Measurements from ENCODE around the gene PALD1. TPM values are rescaled to one million over a fixed set of nuclear protein-coding genes. Genes with fewer than 3 reads are reported as not detected.

Gene PALD1
- total RNA-seq, 4 donors from 2014 or later, result 10.4 to 19.1 (median 12.8) TPM

GRCh38 chr10:70479165-70479581 lies 606 bp downstream of the PALD1 start:
- TF ChIP-seq POLR2AphosphoS5 (IDR thresholded peaks at IDR 0.05) (no peak), CTCF (IDR thresholded peaks at IDR 0.05) (no peak), POLR2A (IDR thresholded peaks at IDR 0.05; ENCODE audit: low read depth) (no peak)
- Histone ChIP-seq H3K27ac (replicated peaks in 1 of 4) (peak overlapping the region; percentile 76 to 86 (median 82)), H3K4me1 (peaks cover 61 to 66% (median 65%) of the 10 kb centered on the region in 4 donors), H3K27me3 (no peaks in the 10 kb centered on the region), H3K36me3 (no peaks in the 10 kb centered on the region), H3K9me3 (no peaks in the 10 kb centered on the region), H3K4me3 (peak overlapping the region; percentile 69 to 90 (median 76))
- intact Hi-C loops (cut with DNase I), result loop anchor here (5.0 kb wide), 1 partner anchor 33 kb away; no protein-coding TSS in a partner anchor
- DNase-seq (ENCODE audit: extremely low spot score), result no peak
- 39% methylated on average over 11 of the region's 11 CpGs for WGBS

- no peak for DNase-seq (ENCODE audit: extremely low spot score)
- H3K9me3 ChIP-seq, result no peaks in the 10 kb centered on the region
- peaks cover 61 to 66% (median 65%) of the 10 kb centered on the region in 4 donors for H3K4me1 ChIP-seq
- WGBS, result 71% methylated on average over 6 of the region's 8 CpGs
- no peak for TF ChIP-seq CTCF (IDR thresholded peaks at IDR 0.05)
- TF ChIP-seq POLR2A (IDR thresholded peaks at IDR 0.05; ENCODE audit: low read depth), result no peak
- no peak for TF ChIP-seq POLR2AphosphoS5 (IDR thresholded peaks at IDR 0.05)
- no peak for TF ChIP-seq EP300 (IDR thresholded peaks at IDR 0.05)
- no peaks in the 10 kb centered on the region for H3K36me3 ChIP-seq
- no peaks in the 10 kb centered on the region for H3K27me3 ChIP-seq
- intact Hi-C loops (cut with DNase I), result loop anchor here (5.0 kb wide), 1 partner anchor 33 kb away; no protein-coding TSS in a partner anchor
- peak overlapping the region; percentile 76 to 86 (median 82) for H3K27ac ChIP-seq (replicated peaks in 1 of 4)
- peak overlapping the region; percentile 69 to 90 (median 76) for H3K4me3 ChIP-seq
These were observed 1.2 kb downstream of the PALD1 start for GRCh38 chr10:70479626-70480238.

GRCh38 chr10:70480239-70480861 lies 1.8 kb downstream of the PALD1 start:
- Histone ChIP-seq H3K36me3 (no peaks in the 10 kb centered on the region), H3K4me3 (peak overlapping the region; percentile 69 to 90 (median 76)), H3K9me3 (no peaks in the 10 kb centered on the region), H3K4me1 (peaks cover 61 to 67% (median 66%) of the 10 kb centered on the region in 4 donors), H3K27ac (replicated peaks in 1 of 4) (peak overlapping the region; percentile 76 to 86 (median 82)), H3K27me3 (no peaks in the 10 kb centered on the region)
- DNase-seq (ENCODE audit: extremely low spot score), result no peak
- WGBS, result 75% methylated on average over 7 of the region's 9 CpGs
- intact Hi-C loops (cut with DNase I), result no loop called here
- no peak for TF ChIP-seq POLR2AphosphoS5 (IDR thresholded peaks at IDR 0.05)
- TF ChIP-seq POLR2A (IDR thresholded peaks at IDR 0.05; ENCODE audit: low read depth), result no peak

- no peak for TF ChIP-seq POLR2A (IDR thresholded peaks at IDR 0.05; ENCODE audit: low read depth)
- no peak for TF ChIP-seq EP300 (IDR thresholded peaks at IDR 0.05)
- no peak for TF ChIP-seq CTCF (IDR thresholded peaks at IDR 0.05)
- TF ChIP-seq POLR2AphosphoS5 (IDR thresholded peaks at IDR 0.05), result no peak
- WGBS, result 97% methylated on average over 5 of the region's 9 CpGs
- peak overlapping the region in 3 of 4 donors; percentile 76 to 86 (median 78) for H3K27ac ChIP-seq (replicated peaks in 1 of 4)
- H3K4me1 ChIP-seq, result peaks cover 61 to 74% (median 69%) of the 10 kb centered on the region in 4 donors
- H3K9me3 ChIP-seq, result no peaks in the 10 kb centered on the region
- H3K36me3 ChIP-seq, result no peaks in the 10 kb centered on the region
- intact Hi-C loops (cut with DNase I), result no loop called here
- no peaks in the 10 kb centered on the region for H3K27me3 ChIP-seq
- H3K4me3 ChIP-seq, result no peak overlapping the region
- DNase-seq (ENCODE audit: extremely low spot score), result no peak
These were observed 2.5 kb downstream of the PALD1 start for GRCh38 chr10:70481105-70481504.

- no peak for DNase-seq (ENCODE audit: extremely low spot score)
- intact Hi-C loops (cut with DNase I), result no loop called here
- WGBS, result 44% methylated on average over 7 of the region's 7 CpGs
- Histone ChIP-seq H3K36me3 (no peaks in the 10 kb centered on the region), H3K9me3 (no peaks in the 10 kb centered on the region), H3K27ac (replicated peaks in 1 of 4) (peak overlapping the region; percentile 57 to 86 (median 66)), H3K27me3 (no peaks in the 10 kb centered on the region), H3K4me1 (peaks cover 61 to 74% (median 69%) of the 10 kb centered on the region in 4 donors), H3K4me3 (no peak overlapping the region)
- peak in 1 of 3 experiments; percentile 6 for TF ChIP-seq CTCF (IDR thresholded peaks at IDR 0.05)
- no peak for TF ChIP-seq EP300 (IDR thresholded peaks at IDR 0.05)
- peak; percentile 49 to 78 for TF ChIP-seq POLR2AphosphoS5 (IDR thresholded peaks at IDR 0.05)
- no peak for TF ChIP-seq POLR2A (IDR thresholded peaks at IDR 0.05; ENCODE audit: low read depth)
These were observed 3.4 kb downstream of the PALD1 start for GRCh38 chr10:70481831-70482530.

Data from esophagus muscularis mucosa (tissue), 4 donors.